Stomach (tissue), 4 donors: Measurements from ENCODE around the gene IFIT3.
"Not testable (repeated sequence)": the region's sequence is repeated elsewhere in the genome, so short reads cannot be mapped to it uniquely, and the experiment has no call there.

Experiments used
- EP300 ChIP-seq: sonication (generic); formaldehyde crosslinking; IDR thresholded peaks from one replicate; pipeline ENCODE4 v1.6.1; 2017; ENCODE audit warnings: antibody characterized with exemption
- POLR2A ChIP-seq, 4 donors: fragments of 450-650 bp; IDR thresholded peaks; one replicate each; pipeline ENCODE4 v1.6.1; 2016; ENCODE audit warnings: antibody characterized with exemption in 4 of 4, control low read depth in 2 of 4, mild to moderate bottlenecking in 1 of 4, moderate library complexity in 1 of 4
- POLR2AphosphoS5 ChIP-seq, 3 donors: sonication (generic); formaldehyde crosslinking; IDR thresholded peaks; one replicate each; pipeline ENCODE4 v1.6.1; 2016; ENCODE audit warnings: antibody characterized with exemption in 3 of 3
- TF ChIP-seq, protein P1 (sequence below), 7 experiments: fragments of 450-650 bp in 4 of 7; fragments of 200-600 bp in 3 of 7; sonication (generic) in 3 of 7; IDR thresholded peaks; one replicate each; pipeline ENCODE4 v1.5.1; 2016 to 2019; ENCODE audit warnings: antibody characterized with exemption in 7 of 7, control low read depth in 2 of 7, mild to moderate bottlenecking in 1 of 7

DNA sequence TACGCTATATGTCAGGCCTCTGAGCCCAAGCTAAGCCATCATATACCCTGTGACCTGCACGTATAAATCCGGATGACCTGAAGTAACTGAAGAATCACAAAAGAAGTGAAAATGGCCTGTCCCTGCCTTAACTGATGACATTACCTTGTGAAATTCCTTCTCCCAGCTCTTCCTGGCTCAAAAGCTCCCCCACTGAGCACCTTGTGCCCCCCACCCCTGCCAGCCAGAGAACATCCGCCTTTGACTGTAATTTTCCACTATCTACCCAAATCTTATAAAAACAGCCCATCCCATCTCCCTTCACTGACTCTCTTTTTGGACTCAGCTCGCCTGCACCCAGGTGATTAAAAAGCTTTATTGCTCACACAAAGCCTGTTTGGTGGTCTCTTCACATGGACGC, 43.1 kb upstream of the IFIT3 start:
- TF ChIP-seq, protein P1, sequence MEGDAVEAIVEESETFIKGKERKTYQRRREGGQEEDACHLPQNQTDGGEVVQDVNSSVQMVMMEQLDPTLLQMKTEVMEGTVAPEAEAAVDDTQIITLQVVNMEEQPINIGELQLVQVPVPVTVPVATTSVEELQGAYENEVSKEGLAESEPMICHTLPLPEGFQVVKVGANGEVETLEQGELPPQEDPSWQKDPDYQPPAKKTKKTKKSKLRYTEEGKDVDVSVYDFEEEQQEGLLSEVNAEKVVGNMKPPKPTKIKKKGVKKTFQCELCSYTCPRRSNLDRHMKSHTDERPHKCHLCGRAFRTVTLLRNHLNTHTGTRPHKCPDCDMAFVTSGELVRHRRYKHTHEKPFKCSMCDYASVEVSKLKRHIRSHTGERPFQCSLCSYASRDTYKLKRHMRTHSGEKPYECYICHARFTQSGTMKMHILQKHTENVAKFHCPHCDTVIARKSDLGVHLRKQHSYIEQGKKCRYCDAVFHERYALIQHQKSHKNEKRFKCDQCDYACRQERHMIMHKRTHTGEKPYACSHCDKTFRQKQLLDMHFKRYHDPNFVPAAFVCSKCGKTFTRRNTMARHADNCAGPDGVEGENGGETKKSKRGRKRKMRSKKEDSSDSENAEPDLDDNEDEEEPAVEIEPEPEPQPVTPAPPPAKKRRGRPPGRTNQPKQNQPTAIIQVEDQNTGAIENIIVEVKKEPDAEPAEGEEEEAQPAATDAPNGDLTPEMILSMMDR (IDR thresholded peaks at IDR 0.05): not testable (repeated sequence)
- TF ChIP-seq EP300; POLR2A (IDR thresholded peaks at IDR 0.05); POLR2AphosphoS5 (IDR thresholded peaks at IDR 0.05): not testable (repeated sequence)
